ENCODE results near the gene HSCB. TPM values are rescaled to one million over a fixed set of nuclear protein-coding genes. Genes with fewer than 3 reads are reported as not detected.

The HSCB gene
- total RNA-seq, 1 donor from 2014 or later, result 5.4 TPM

DNA sequence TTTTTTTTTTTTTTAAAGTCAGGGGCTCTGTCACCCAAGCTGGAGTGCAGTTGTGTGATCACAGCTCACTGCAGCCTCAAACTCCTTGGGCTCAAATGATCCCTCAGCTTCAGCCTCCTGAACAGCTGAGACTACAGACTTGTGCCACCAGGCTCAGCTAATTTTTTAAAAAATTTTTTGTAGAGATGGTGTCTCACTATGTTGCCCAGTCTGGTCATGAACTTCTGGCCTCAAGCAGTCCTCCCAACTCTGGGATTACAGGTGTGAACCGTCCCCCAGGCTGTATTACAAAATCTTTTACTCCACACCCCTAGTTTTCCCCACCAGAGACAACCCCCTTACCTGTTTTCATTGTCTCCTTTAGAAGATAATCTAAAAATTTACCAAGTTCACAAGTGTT is 32.5 kb downstream of the HSCB start:
- no peaks in the 10 kb centered on the region for H3K36me3 Mint-ChIP-seq (ENCODE audit: unreplicated experiment)

DNA sequence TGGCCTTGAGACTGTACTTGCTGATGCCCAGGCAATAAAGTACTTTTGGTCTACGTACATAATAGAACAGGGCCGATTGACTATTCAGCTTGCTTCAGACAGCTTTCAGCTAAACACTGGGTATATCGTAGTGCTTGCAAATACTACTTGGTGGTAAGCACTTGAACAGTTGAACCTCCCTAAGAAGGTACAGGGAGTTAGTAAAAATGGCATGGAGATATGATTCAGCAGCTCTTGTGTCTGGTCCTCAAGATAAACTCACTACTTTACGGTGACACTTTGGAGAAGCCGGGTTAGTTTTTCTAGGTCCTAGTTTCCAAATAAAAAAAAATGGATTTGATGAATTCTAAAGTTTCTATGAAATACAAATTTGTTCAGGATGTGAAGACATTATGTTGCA is 38.0 kb downstream of the HSCB start:
- H3K9me3 Mint-ChIP-seq (ENCODE audit: unreplicated experiment), result no peaks in the 10 kb centered on the region
- DNase-seq, result no peak
- H3K27me3 Mint-ChIP-seq (ENCODE audit: unreplicated experiment), result no peaks in the 10 kb centered on the region
- no peaks in the 10 kb centered on the region for H3K4me1 Mint-ChIP-seq (ENCODE audit: low read depth, unreplicated experiment)
- H3K27ac Mint-ChIP-seq (ENCODE audit: unreplicated experiment), result no peak overlapping the region
- no peaks in the 10 kb centered on the region for H3K36me3 Mint-ChIP-seq (ENCODE audit: unreplicated experiment)
- TF ChIP-seq, protein P1, sequence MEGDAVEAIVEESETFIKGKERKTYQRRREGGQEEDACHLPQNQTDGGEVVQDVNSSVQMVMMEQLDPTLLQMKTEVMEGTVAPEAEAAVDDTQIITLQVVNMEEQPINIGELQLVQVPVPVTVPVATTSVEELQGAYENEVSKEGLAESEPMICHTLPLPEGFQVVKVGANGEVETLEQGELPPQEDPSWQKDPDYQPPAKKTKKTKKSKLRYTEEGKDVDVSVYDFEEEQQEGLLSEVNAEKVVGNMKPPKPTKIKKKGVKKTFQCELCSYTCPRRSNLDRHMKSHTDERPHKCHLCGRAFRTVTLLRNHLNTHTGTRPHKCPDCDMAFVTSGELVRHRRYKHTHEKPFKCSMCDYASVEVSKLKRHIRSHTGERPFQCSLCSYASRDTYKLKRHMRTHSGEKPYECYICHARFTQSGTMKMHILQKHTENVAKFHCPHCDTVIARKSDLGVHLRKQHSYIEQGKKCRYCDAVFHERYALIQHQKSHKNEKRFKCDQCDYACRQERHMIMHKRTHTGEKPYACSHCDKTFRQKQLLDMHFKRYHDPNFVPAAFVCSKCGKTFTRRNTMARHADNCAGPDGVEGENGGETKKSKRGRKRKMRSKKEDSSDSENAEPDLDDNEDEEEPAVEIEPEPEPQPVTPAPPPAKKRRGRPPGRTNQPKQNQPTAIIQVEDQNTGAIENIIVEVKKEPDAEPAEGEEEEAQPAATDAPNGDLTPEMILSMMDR (IDR thresholded peaks at IDR 0.05; ENCODE audit: partially characterized antibody, unreplicated experiment), result no peak
- no peak overlapping the region for H3K4me3 Mint-ChIP-seq (ENCODE audit: unreplicated experiment)

More for the DNA sequence above, 32.5 kb downstream of the HSCB start:
- Mint-ChIP-seq H3K27me3 (ENCODE audit: unreplicated experiment) (peaks cover 4% of the 10 kb centered on the region), H3K4me1 (ENCODE audit: low read depth, unreplicated experiment) (peaks cover 5% of the 10 kb centered on the region), H3K4me3 (ENCODE audit: unreplicated experiment) (no peak overlapping the region), H3K27ac (ENCODE audit: unreplicated experiment) (no peak overlapping the region), H3K9me3 (ENCODE audit: unreplicated experiment) (peaks cover 2% of the 10 kb centered on the region)
- TF ChIP-seq, protein P1 (IDR thresholded peaks at IDR 0.05; ENCODE audit: partially characterized antibody, unreplicated experiment), result no peak
- DNase-seq, result no peak

DNA sequence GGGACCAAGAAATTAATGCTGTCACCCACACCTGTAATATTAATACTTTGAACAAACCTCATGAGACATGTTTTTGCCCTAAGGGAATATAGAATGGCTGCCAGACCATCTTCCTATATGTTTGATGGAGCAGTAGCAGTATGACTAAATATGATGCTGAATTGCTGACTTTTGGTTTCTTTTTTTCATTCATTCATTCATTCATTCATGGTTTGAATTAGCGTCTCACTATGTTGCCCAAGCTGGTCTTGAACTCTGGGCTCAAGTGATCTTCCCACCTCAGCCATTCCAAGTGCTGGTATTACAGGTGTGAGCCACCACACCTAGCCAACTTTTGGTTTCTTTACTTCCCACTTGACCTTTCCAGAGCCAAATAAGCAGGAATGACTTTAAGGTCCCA is 38.5 kb downstream of the HSCB start:
- Mint-ChIP-seq H3K4me3 (ENCODE audit: unreplicated experiment) (no peak overlapping the region), H3K27ac (ENCODE audit: unreplicated experiment) (no peak overlapping the region)

DNA sequence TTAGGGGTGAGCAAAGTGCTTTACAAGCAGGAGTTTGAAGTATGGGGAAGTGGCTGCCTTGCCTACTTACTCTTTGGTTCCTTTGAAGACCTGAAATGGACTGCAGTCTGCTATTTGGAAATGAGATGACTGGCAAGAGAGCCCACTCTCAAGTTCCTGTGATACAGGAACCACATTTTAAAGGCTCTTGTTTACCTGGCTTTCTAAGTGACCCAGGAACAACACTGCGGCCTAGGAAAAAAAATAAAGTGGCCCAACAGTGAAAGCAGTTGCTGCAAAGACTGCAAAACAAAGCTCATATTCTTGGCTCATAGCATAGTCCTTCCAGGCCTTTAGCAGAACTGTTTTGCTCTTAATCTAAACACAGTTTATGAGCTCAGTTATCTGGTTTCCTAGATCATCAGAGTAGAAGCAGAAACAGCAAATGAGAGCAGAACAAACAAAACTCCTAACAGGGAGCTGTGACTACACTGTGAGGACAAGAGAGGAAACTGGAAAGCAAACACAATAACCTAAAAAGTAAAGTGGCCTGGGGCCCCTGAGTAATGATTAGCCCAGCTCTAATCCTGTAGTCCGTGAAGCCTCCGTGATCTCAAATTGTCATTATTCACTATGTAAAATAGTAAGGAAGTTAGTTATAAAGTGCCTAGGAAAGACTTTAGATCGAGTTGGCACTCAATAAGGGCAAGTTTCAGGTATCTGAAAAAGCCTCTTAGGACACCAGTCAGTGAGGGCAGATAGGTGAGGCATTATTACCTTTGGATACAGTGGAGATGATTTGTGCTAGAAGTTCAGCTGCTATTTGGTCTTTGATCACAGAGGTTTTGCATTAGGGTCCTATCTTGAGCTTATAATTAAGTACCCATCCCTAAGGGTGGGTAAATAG is 42.2 kb downstream of the HSCB start:
- H3K4me1 Mint-ChIP-seq (ENCODE audit: low read depth, unreplicated experiment), result peaks cover 8% of the 10 kb centered on the region
- H3K27ac Mint-ChIP-seq (ENCODE audit: unreplicated experiment), result no peak overlapping the region
- TF ChIP-seq, protein P1 (IDR thresholded peaks at IDR 0.05; ENCODE audit: partially characterized antibody, unreplicated experiment), result no peak
- no peaks in the 10 kb centered on the region for H3K9me3 Mint-ChIP-seq (ENCODE audit: unreplicated experiment)
- DNase-seq, result no peak
- no peaks in the 10 kb centered on the region for H3K27me3 Mint-ChIP-seq (ENCODE audit: unreplicated experiment)
- no peaks in the 10 kb centered on the region for H3K36me3 Mint-ChIP-seq (ENCODE audit: unreplicated experiment)
- H3K4me3 Mint-ChIP-seq (ENCODE audit: unreplicated experiment), result no peak overlapping the region

More for the DNA sequence above, 38.5 kb downstream of the HSCB start:
- Mint-ChIP-seq H3K36me3 (ENCODE audit: unreplicated experiment) (no peaks in the 10 kb centered on the region), H3K4me1 (ENCODE audit: low read depth, unreplicated experiment) (no peaks in the 10 kb centered on the region), H3K9me3 (ENCODE audit: unreplicated experiment) (no peaks in the 10 kb centered on the region), H3K27me3 (ENCODE audit: unreplicated experiment) (no peaks in the 10 kb centered on the region)
- no peak for DNase-seq
- TF ChIP-seq, protein P1 (IDR thresholded peaks at IDR 0.05; ENCODE audit: partially characterized antibody, unreplicated experiment), result no peak

DNA sequence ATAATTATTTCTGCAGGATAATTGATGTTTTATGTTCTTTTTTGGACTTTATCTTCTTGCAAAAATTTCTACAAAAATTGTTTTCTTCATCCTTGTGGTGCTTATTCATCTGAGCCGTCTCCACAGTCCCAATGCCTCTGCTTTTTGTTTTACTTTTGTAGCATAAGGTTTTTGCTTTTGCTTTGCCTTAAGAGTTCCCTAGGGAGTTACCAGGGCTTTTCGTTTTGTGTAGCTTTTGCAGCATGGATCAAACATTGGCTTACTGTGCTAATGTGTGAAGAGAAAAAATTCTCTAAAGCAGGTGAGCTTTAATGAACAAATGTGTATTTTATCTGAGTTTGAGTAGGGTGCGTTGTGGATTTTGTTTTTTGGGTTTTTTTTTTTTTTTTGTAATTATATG is 46.8 kb downstream of the HSCB start:
- no peaks in the 10 kb centered on the region for H3K36me3 Mint-ChIP-seq (ENCODE audit: unreplicated experiment)
- peaks cover 10% of the 10 kb centered on the region for H3K4me1 Mint-ChIP-seq (ENCODE audit: low read depth, unreplicated experiment)
- no peak overlapping the region for H3K27ac Mint-ChIP-seq (ENCODE audit: unreplicated experiment)
- no peaks in the 10 kb centered on the region for H3K27me3 Mint-ChIP-seq (ENCODE audit: unreplicated experiment)
- no peak for DNase-seq
- H3K9me3 Mint-ChIP-seq (ENCODE audit: unreplicated experiment), result no peaks in the 10 kb centered on the region
- TF ChIP-seq, protein P1 (IDR thresholded peaks at IDR 0.05; ENCODE audit: partially characterized antibody, unreplicated experiment), result no peak
- peak overlapping the region; percentile 45 for H3K4me3 Mint-ChIP-seq (ENCODE audit: unreplicated experiment)
